CD4-positive, CD25-positive, alpha-beta regulatory T cell (primary cell): ENCODE results near the gene TMEM186. TPM values are rescaled to one million over a fixed set of nuclear protein-coding genes. Genes with fewer than 3 reads are reported as not detected.
"Not testable (repeated sequence)": the region's sequence is repeated elsewhere in the genome, so short reads cannot be mapped to it uniquely, and the experiment has no call there.

Source experiments
- ATAC-seq, 2 donors: fragments of 150-1000 bp; cut with Tn5 transposase; one replicate each; pipeline ENCODE4 v1.10.0; 2021; ENCODE audit warnings: low read depth in 2 of 2, moderate number of reproducible peaks in 2 of 2, moderate library complexity in 1 of 2
- DNase-seq, 3 donors: peaks; one replicate each; pipeline versions ENCODE4 v3.0.0 to v3.0.0-alpha.2; 2012 to 2022; ENCODE audit warnings: mixed read lengths in 1 of 3
- H3K27ac ChIP-seq: one replicate; pipeline ENCODE4 v1.7.0; 2013; ENCODE audit warnings: mild to moderate bottlenecking, low read length; ENCODE audit not compliant: insufficient read depth, poor library complexity, severe bottlenecking
- H3K27me3 ChIP-seq: one replicate; pipeline ENCODE4 v1.7.0; 2013; ENCODE audit warnings: low read length; ENCODE audit not compliant: control insufficient read depth, insufficient read depth
- H3K36me3 ChIP-seq: one replicate; pipeline ENCODE4 v1.7.0; 2013; ENCODE audit warnings: mild to moderate bottlenecking, low read length, moderate library complexity; ENCODE audit not compliant: control insufficient read depth, insufficient read depth
- H3K4me1 ChIP-seq: 2 replicates; pipeline ENCODE4 v1.7.0; 2013; ENCODE audit warnings: mild to moderate bottlenecking, low read length; ENCODE audit not compliant: insufficient read depth, control insufficient read depth, poor library complexity, severe bottlenecking
- H3K4me3 ChIP-seq: one replicate; pipeline ENCODE4 v1.7.0; 2013; ENCODE audit warnings: low read depth, mild to moderate bottlenecking, low read length, moderate library complexity
- H3K9me3 ChIP-seq, 2 experiments: 1 replicate in 1 of 2; 2 replicates in 1 of 2; pipeline ENCODE4 v1.7.0; 2013; ENCODE audit warnings: low read length in 2 of 2, mild to moderate bottlenecking in 1 of 2, moderate library complexity in 1 of 2; ENCODE audit not compliant: control insufficient read depth in 2 of 2
- H3K27ac Mint-ChIP-seq, 3 donors: one replicate each; pipeline ENCODE4 v1.8.0; 2020 to 2022; ENCODE audit warnings: mild to moderate bottlenecking in 3 of 3, mixed read lengths in 3 of 3, moderate library complexity in 2 of 3
- H3K27me3 Mint-ChIP-seq: one replicate; pipeline ENCODE4 v1.8.0; 2022; ENCODE audit warnings: mild to moderate bottlenecking, mixed read lengths
- H3K36me3 Mint-ChIP-seq: one replicate; pipeline ENCODE4 v1.8.0; 2020; ENCODE audit warnings: mixed read lengths
- H3K4me1 Mint-ChIP-seq, 4 donors: one replicate each; pipeline ENCODE4 v1.8.0; 2020 to 2022; ENCODE audit warnings: mixed read lengths in 4 of 4, mild to moderate bottlenecking in 1 of 4
- H3K4me3 Mint-ChIP-seq, 4 donors: one replicate each; pipeline ENCODE4 v1.8.0; 2020 to 2022; ENCODE audit warnings: mild to moderate bottlenecking in 4 of 4, mixed read lengths in 4 of 4, moderate library complexity in 3 of 4
- H3K9me3 Mint-ChIP-seq, 7 donors: one replicate each; pipeline ENCODE4 v1.8.0; 2020 to 2022; ENCODE audit warnings: mixed read lengths in 7 of 7, mild to moderate bottlenecking in 3 of 7, moderate library complexity in 2 of 7
- polyA plus RNA-seq, 4 donors: library from polyadenylated mRNA; unstranded; fragments of 300-500 nt; fragmentation: Illumina TruSeq; gene quantifications; one replicate each; pipeline ENCODE4 v1.2.3, GENCODE V29; 2021
- total RNA-seq: library from RNA; stranded (reverse); gene quantifications from one replicate; pipeline ENCODE4 v1.2.3, GENCODE V29; 2022

The TMEM186 gene, protein sequence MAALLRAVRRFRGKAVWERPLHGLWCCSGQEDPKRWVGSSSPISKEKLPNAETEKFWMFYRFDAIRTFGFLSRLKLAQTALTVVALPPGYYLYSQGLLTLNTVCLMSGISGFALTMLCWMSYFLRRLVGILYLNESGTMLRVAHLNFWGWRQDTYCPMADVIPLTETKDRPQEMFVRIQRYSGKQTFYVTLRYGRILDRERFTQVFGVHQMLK
- 3.6 TPM for total RNA-seq
- polyA plus RNA-seq = 10 to 100 TPM; 16.3 to 26.6 (median 20.6) TPM

- peak within 1 kb of the TSS; percentile 94 for H3K4me3 ChIP-seq
- peak within 1 kb of the TSS; percentile 92 to 98 (median 96) for H3K4me3 Mint-ChIP-seq
- H3K27me3 Mint-ChIP-seq = no peaks in the 10 kb centered on the region
Observed at GRCh38 chr16:8797364-8798173, at the start of gene TMEM186, which contains the start of gene PMM2. Gene TMEM186, minus strand, starts transcription at chr16:8797639. Its CDS starts 25 bp downstream, at chr16:8797614. Gene PMM2, plus strand, starts transcription at chr16:8797839. Its CDS starts 44 bp downstream, at chr16:8797883.

GRCh38 chr16:8847145-8847544 lies 49.7 kb upstream of the TMEM186 start:
- Histone ChIP-seq H3K9me3 (no peaks in the 10 kb centered on the region), H3K4me1 (no peaks in the 10 kb centered on the region), H3K27me3 (no peaks in the 10 kb centered on the region), H3K4me3 (no peak overlapping the region), H3K27ac (no peak overlapping the region), H3K36me3 (peaks cover 18% of the 10 kb centered on the region)
- no peaks in the 10 kb centered on the region for H3K27me3 Mint-ChIP-seq
- H3K27ac Mint-ChIP-seq = peak overlapping the region in 1 of 3 donors; percentile 46
- ATAC-seq (no peak), DNase-seq (no peak)
- H3K4me3 Mint-ChIP-seq = no peak overlapping the region
- H3K36me3 Mint-ChIP-seq = peaks cover 28% of the 10 kb centered on the region
- peaks cover 0 to 21% (median 11%) of the 10 kb centered on the region in 4 donors for H3K4me1 Mint-ChIP-seq
- no peaks in the 10 kb centered on the region for H3K9me3 Mint-ChIP-seq

More at GRCh38 chr16:8797364-8798173, at the start of gene TMEM186, which contains the start of gene PMM2:
- peaks cover 10 to 67% (median 36%) of the 10 kb centered on the region in 4 donors for H3K4me1 Mint-ChIP-seq
- peaks cover 8% of the 10 kb centered on the region for H3K36me3 Mint-ChIP-seq
- ATAC-seq (peak; percentile 97 to 98), DNase-seq (peak; percentile 94 to 98 (median 96))
- Histone ChIP-seq H3K4me1 (peaks cover 36% of the 10 kb centered on the region), H3K36me3 (peaks cover 17% of the 10 kb centered on the region), H3K27me3 (no peaks in the 10 kb centered on the region), H3K9me3 (no peaks in the 10 kb centered on the region), H3K27ac (peak within 1 kb of the TSS; percentile 83)
- H3K9me3 Mint-ChIP-seq = no peaks in the 10 kb centered on the region
- H3K27ac Mint-ChIP-seq = peak within 1 kb of the TSS; percentile 88 to 94 (median 94)

GRCh38 chr16:8846401-8846932 lies 49.0 kb upstream of the TMEM186 start:
- DNase-seq = no peak
- H3K36me3 Mint-ChIP-seq = peaks cover 25% of the 10 kb centered on the region
- no peaks in the 10 kb centered on the region for H3K27me3 Mint-ChIP-seq
- no peak overlapping the region for H3K4me3 Mint-ChIP-seq
- no peak overlapping the region for H3K27ac Mint-ChIP-seq
- H3K4me1 Mint-ChIP-seq = peaks cover 0 to 20% (median 10%) of the 10 kb centered on the region in 4 donors
- H3K27me3 ChIP-seq = no peaks in the 10 kb centered on the region
- no peak for ATAC-seq
- H3K36me3 ChIP-seq = peaks cover 18% of the 10 kb centered on the region
- no peaks in the 10 kb centered on the region for H3K4me1 ChIP-seq
- H3K9me3 ChIP-seq = no peaks in the 10 kb centered on the region
- H3K4me3 ChIP-seq = no peak overlapping the region
- H3K27ac ChIP-seq = no peak overlapping the region
- no peaks in the 10 kb centered on the region for H3K9me3 Mint-ChIP-seq

DNA sequence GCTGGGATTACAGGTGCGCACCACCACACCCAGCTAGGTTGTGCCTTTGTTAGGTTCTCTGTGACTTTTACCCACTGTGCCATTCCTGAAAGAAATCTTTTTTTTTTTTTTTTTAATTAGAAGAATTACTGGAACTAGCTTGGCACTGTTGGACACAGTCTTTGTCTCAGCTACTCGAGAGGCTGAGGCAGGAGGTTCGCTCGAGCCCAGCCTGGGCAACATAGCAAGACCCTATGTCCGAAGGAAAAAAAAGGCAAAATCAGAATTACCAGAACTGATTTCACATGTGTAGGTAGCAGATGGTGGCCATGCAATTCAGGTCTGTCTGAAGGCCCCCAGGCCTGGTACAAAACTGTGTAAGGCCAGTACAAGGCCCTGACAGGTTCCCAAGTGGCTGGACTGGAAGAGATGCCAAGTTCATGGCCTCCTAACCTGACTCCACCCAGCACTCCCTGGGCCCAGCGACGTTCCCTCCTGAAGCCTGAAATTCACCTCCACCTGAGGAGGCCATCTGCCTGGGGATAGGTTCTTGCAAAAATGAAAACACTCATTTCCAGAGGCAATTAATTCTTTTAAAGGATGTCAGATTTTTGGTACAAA lies 48.4 kb upstream of the TMEM186 start:
- ATAC-seq (no peak), DNase-seq (no peak)
- no peaks in the 10 kb centered on the region for H3K27me3 ChIP-seq
- no peaks in the 10 kb centered on the region for H3K27me3 Mint-ChIP-seq
- no peaks in the 10 kb centered on the region for H3K9me3 ChIP-seq
- H3K36me3 Mint-ChIP-seq = peaks cover 22% of the 10 kb centered on the region
- no peak overlapping the region for H3K4me3 Mint-ChIP-seq
- peak overlapping the region in 1 of 3 donors; percentile 71 for H3K27ac Mint-ChIP-seq
- peaks cover 18% of the 10 kb centered on the region for H3K36me3 ChIP-seq
- peaks cover 0 to 17% (median 7%) of the 10 kb centered on the region in 4 donors for H3K4me1 Mint-ChIP-seq
- no peak overlapping the region for H3K4me3 ChIP-seq
- no peaks in the 10 kb centered on the region for H3K9me3 Mint-ChIP-seq
- H3K27ac ChIP-seq = no peak overlapping the region
- no peaks in the 10 kb centered on the region for H3K4me1 ChIP-seq

DNA sequence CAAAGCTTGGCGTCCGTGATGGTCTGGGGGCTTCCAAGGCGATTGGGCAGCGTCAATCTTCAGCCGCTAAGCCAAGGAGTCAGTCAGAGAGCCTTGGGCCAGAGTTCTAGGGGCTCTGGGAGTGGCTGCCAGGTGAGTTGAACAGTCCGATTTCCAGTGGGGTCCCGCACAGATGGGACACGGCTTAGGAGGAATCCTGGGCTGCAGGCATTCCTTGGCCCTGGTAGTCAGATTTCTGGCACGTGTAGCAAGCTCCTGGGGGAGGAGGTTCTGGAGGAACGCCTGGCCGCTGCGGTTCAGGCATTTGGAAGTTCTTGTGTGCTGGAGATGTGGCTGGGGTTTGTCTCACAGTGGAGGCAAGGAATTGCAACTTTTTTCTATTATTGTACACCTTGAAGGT lies 45.9 kb upstream of the TMEM186 start:
- Mint-ChIP-seq H3K4me1 (peaks cover 0 to 13% (median 7%) of the 10 kb centered on the region in 4 donors), H3K27ac (peak overlapping the region in 1 of 3 donors; percentile 92)
- not testable (repeated sequence) for H3K4me3 Mint-ChIP-seq, DNase-seq, ATAC-seq, H3K27me3 ChIP-seq, H3K27ac ChIP-seq, H3K9me3 Mint-ChIP-seq, H3K4me1 ChIP-seq, H3K36me3 Mint-ChIP-seq, H3K27me3 Mint-ChIP-seq, H3K4me3 ChIP-seq, H3K36me3 ChIP-seq, H3K9me3 ChIP-seq

DNA sequence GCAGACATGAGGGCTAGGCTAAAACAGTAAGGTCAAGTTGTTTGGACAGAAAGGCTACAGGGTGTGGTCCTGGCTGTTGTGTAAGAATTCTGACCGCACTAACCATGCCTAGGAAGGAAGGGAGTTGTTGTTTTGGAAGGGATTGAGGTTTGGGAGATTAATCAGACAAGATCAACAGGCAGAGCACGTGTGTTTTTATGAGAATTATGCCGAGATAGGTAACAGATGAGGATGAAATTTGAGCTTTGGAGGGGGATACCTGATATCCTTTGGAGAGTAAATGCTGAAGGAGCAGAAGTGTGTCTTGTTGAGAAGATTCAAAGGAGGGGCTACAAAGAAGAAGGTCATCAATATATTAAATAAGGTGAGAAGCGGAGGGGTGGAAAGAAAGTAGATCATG lies 44.6 kb upstream of the TMEM186 start:
- DNase-seq, H3K27ac ChIP-seq, H3K27me3 ChIP-seq, H3K4me3 ChIP-seq, H3K36me3 ChIP-seq, H3K4me1 ChIP-seq, H3K36me3 Mint-ChIP-seq, H3K27me3 Mint-ChIP-seq, ATAC-seq, H3K9me3 Mint-ChIP-seq, H3K9me3 ChIP-seq: not testable (repeated sequence)
- Mint-ChIP-seq H3K27ac (peak overlapping the region in 1 of 3 donors; percentile 32), H3K4me3 (peak overlapping the region in 1 of 4 donors; percentile 52), H3K4me1 (peaks cover 0 to 13% (median 7%) of the 10 kb centered on the region in 4 donors)

- H3K9me3 Mint-ChIP-seq, H3K27me3 ChIP-seq, H3K36me3 Mint-ChIP-seq, H3K4me3 ChIP-seq, H3K27me3 Mint-ChIP-seq, DNase-seq, H3K4me3 Mint-ChIP-seq, H3K27ac ChIP-seq, H3K9me3 ChIP-seq, ATAC-seq, H3K36me3 ChIP-seq, H3K4me1 ChIP-seq, H3K27ac Mint-ChIP-seq: not testable (repeated sequence)
- H3K4me1 Mint-ChIP-seq = peaks cover 0 to 16% (median 9%) of the 10 kb centered on the region in 4 donors
Observed at GRCh38 chr16:8837594-8837993, 40.2 kb upstream of the TMEM186 start.
